Neuronal stem cell (in vitro differentiated cells): ENCODE results near the gene PTPRB.

ENCODE experiments used
- DNase-seq: peaks from one replicate; pipeline ENCODE4 v3.0.0-alpha.2; 2013; ENCODE audit warnings: low spot score
- H2AFZ ChIP-seq: one replicate; pipeline ENCODE4 v1.6.1; 2013; ENCODE audit warnings: mild to moderate bottlenecking, low read length, inconsistent platforms
- H2AK5ac ChIP-seq: 2 replicates; pipeline ENCODE4 v1.6.1; 2013; ENCODE audit warnings: low read depth, mild to moderate bottlenecking, inconsistent platforms, low read length, moderate library complexity, mixed read lengths
- H2BK120ac ChIP-seq: 2 replicates; pipeline ENCODE4 v1.6.1; 2013; ENCODE audit warnings: low read depth, mild to moderate bottlenecking, inconsistent platforms, low read length, moderate library complexity, mixed read lengths
- H2BK12ac ChIP-seq: one replicate; pipeline ENCODE4 v1.6.1; 2013; ENCODE audit warnings: low read length, inconsistent platforms
- H2BK15ac ChIP-seq: 2 replicates; pipeline ENCODE4 v1.6.1; 2013; ENCODE audit warnings: mild to moderate bottlenecking, low read length, inconsistent platforms, mixed read lengths
- H2BK5ac ChIP-seq: one replicate; pipeline ENCODE4 v1.6.1; 2013; ENCODE audit warnings: inconsistent platforms, mild to moderate bottlenecking, low read length, moderate library complexity
- H3K14ac ChIP-seq: one replicate; pipeline ENCODE4 v1.6.1; 2013; ENCODE audit warnings: low read length, inconsistent platforms
- H3K18ac ChIP-seq: 2 replicates; pipeline ENCODE4 v1.6.1; 2013; ENCODE audit warnings: low read length, inconsistent platforms
- H3K23ac ChIP-seq: 2 replicates; pipeline ENCODE4 v1.6.1; 2013; ENCODE audit warnings: low read depth, mild to moderate bottlenecking, mixed read lengths, low read length, inconsistent platforms; ENCODE audit not compliant: poor library complexity
- H3K27ac ChIP-seq: replicated peaks from 3 replicates; pipeline ENCODE4 v1.5.1; 2013; ENCODE audit warnings: low read length, inconsistent platforms
- H3K27me3 ChIP-seq, 3 experiments: 2 replicates each; pipeline ENCODE4 v1.6.1; 2013; ENCODE audit warnings: low read length in 3 of 3, mild to moderate bottlenecking in 2 of 3, inconsistent platforms in 1 of 3, low read depth in 1 of 3, mixed read lengths in 1 of 3, moderate library complexity in 1 of 3; ENCODE audit not compliant: control insufficient read depth in 3 of 3, insufficient read depth in 3 of 3
- H3K36me3 ChIP-seq, 2 donors: replicated peaks in 1 of 2; 2 replicates each; pipeline ENCODE4 v1.6.1; 2013; ENCODE audit warnings: low read length in 2 of 2; ENCODE audit not compliant: control insufficient read depth in 2 of 2, insufficient read depth in 2 of 2
- H3K4ac ChIP-seq: 2 replicates; pipeline ENCODE4 v1.6.1; 2013; ENCODE audit warnings: inconsistent platforms, mild to moderate bottlenecking, low read length, moderate library complexity
- H3K4me1 ChIP-seq, 2 donors: 1 replicate in 1 of 2; 2 replicates in 1 of 2; pipeline ENCODE4 v1.6.1; 2013; ENCODE audit warnings: low read length in 2 of 2, low read depth in 1 of 2; ENCODE audit not compliant: control insufficient read depth in 2 of 2, insufficient read depth in 1 of 2
- H3K4me2 ChIP-seq: one replicate; pipeline ENCODE4 v1.6.1; 2013; ENCODE audit warnings: mild to moderate bottlenecking, low read length, inconsistent platforms; ENCODE audit not compliant: insufficient read depth, poor library complexity, severe bottlenecking
- H3K4me3 ChIP-seq, 2 donors: 2 replicates each; pipeline ENCODE4 v1.5.1; 2013; ENCODE audit warnings: low read length in 2 of 2, mild to moderate bottlenecking in 2 of 2, inconsistent platforms in 1 of 2, moderate library complexity in 1 of 2
- H3K79me1 ChIP-seq: one replicate; pipeline ENCODE4 v1.6.1; 2013; ENCODE audit warnings: low read depth, mild to moderate bottlenecking, inconsistent platforms, low read length, moderate library complexity
- H3K9ac ChIP-seq: one replicate; pipeline ENCODE4 v1.6.1; 2013; ENCODE audit warnings: mild to moderate bottlenecking, low read depth, low read length, inconsistent platforms; ENCODE audit not compliant: poor library complexity
- H3K9me3 ChIP-seq, 2 donors: replicated peaks in 1 of 2; 2 replicates each; pipeline versions ENCODE3 to v1.6.1; 2013; ENCODE audit warnings: low read length in 2 of 2, mild to moderate bottlenecking in 2 of 2, inconsistent platforms in 1 of 2, low read depth in 1 of 2, mixed read lengths in 1 of 2, moderate library complexity in 1 of 2; ENCODE audit not compliant: control insufficient read depth in 2 of 2, insufficient read depth in 1 of 2
- H4K8ac ChIP-seq: one replicate; pipeline ENCODE4 v1.6.1; 2013; ENCODE audit warnings: low read depth, mild to moderate bottlenecking, inconsistent platforms, low read length, moderate library complexity
- H4K91ac ChIP-seq: one replicate; pipeline ENCODE4 v1.6.1; 2013; ENCODE audit warnings: low read length, low read depth, mild to moderate bottlenecking, inconsistent platforms; ENCODE audit not compliant: poor library complexity
- WGBS, 2 donors: extraction: QIAGEN DNeasy Blood & Tissue Kit; methylation state at CpG; one replicate each; pipeline ENCODE4 v1.1.7; 2013; ENCODE audit warnings: missing lambda C conversion rate in 2 of 2, mixed read lengths in 1 of 2; ENCODE audit not compliant: insufficient read length in 2 of 2, insufficient replicate concordance in 1 of 2; ENCODE audit errors: extremely low coverage in 2 of 2; 5-methylcytosine and 5-hydroxymethylcytosine counted together

Gene PTPRB

DNA sequence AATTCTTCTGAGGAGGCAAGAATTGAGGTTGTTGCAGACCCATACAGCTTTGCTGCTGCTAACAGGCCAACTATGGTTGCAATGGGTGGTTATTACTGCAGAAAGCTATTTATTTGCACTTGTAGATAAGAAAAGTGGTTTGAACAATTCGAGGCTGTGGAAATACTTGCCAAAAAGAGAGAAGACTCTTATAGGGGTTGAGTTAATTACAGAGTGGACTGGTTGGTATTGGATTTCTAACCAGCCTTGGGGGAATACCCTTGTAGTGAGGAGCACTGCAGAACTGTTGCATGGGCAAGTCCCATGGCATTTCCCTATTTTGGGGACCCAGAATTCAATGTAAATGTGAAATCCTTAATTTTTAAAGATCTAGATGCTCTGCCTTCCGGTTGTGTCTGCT is 150.6 kb downstream of the PTPRB start:
- Histone ChIP-seq H2AFZ (no peak overlapping the region), H3K14ac (no peak overlapping the region), H4K91ac (no peak overlapping the region), H2BK120ac (no peak overlapping the region), H3K36me3 (no peaks in the 10 kb centered on the region), H3K9me3 (no peaks in the 10 kb centered on the region), H2AK5ac (no peak overlapping the region), H3K4ac (no peak overlapping the region), H2BK5ac (no peak overlapping the region), H3K23ac (no peak overlapping the region), H3K4me2 (no peak overlapping the region), H3K4me3 (no peak overlapping the region), H3K9ac (no peak overlapping the region), H3K4me1 (no peaks in the 10 kb centered on the region), H2BK15ac (no peak overlapping the region), H4K8ac (no peak overlapping the region), H2BK12ac (no peak overlapping the region), H3K79me1 (no peaks in the 10 kb centered on the region), H3K27me3 (no peaks in the 10 kb centered on the region), H3K27ac (no peak overlapping the region), H3K18ac (no peak overlapping the region)
- no peak for DNase-seq
- no CpG with 5 or more reads among the region's 2 CpGs for WGBS, 2 donors

DNA sequence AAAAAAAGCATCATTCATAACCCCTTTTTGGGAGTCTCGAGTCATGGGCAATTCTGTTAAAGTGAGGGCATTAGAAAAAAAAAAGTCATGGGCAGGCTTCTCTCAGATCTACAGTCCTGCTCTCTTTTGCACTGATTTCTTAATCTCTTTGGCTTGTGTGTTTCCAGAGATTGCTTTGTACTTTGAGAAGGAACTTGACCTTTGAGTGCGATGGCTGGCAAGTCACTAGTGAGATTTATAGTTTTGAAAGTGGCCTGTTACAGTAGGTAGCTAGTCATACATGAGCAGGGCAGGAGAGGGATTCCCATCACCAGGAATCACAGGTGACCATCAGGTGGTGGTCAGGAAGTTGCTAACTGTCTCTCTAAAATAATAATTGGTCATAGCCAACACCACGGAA is 151.5 kb downstream of the PTPRB start:
- Histone ChIP-seq H3K4ac (no peak overlapping the region), H3K4me3 (no peak overlapping the region), H3K36me3 (no peaks in the 10 kb centered on the region)

DNA sequence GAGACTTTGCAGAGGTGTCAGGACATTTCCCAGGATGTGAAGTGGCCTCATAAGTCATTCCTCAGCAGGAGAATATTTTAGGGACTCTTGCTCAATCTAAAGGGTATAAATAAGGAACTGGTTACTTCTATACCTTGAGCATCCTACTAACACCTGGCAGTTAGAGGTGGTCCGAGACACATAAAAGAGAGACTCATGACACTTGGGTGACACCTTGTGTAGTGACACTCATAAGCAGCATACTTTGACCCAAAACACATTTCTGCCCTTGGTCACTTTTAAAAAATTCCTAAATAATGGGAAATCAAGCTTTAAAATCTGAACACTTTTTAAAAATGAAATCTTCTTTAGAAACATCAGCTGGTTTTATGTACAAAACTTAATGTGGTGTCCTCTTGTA is 152.8 kb downstream of the PTPRB start:
- Histone ChIP-seq H3K79me1 (no peaks in the 10 kb centered on the region), H3K27ac (no peak overlapping the region), H3K9ac (no peak overlapping the region), H4K91ac (no peak overlapping the region), H3K14ac (no peak overlapping the region), H4K8ac (no peak overlapping the region), H3K23ac (no peak overlapping the region), H2BK5ac (no peak overlapping the region), H3K4me1 (no peaks in the 10 kb centered on the region), H2AK5ac (no peak overlapping the region), H2BK12ac (no peak overlapping the region), H3K4me2 (no peak overlapping the region), H3K27me3 (no peaks in the 10 kb centered on the region), H2AFZ (no peak overlapping the region), H3K4me3 (no peak overlapping the region), H3K4ac (no peak overlapping the region), H3K18ac (no peak overlapping the region), H3K9me3 (no peaks in the 10 kb centered on the region), H2BK120ac (no peak overlapping the region), H3K36me3 (no peaks in the 10 kb centered on the region), H2BK15ac (no peak overlapping the region)
- WGBS, 2 donors, result no CpG with 5 or more reads among the region's 1 CpG
- no peak for DNase-seq

More for the DNA sequence above, 151.5 kb downstream of the PTPRB start:
- Histone ChIP-seq H3K4me1 (no peaks in the 10 kb centered on the region), H3K23ac (no peak overlapping the region), H2BK12ac (no peak overlapping the region), H4K91ac (no peak overlapping the region), H3K4me2 (no peak overlapping the region), H2AK5ac (no peak overlapping the region), H2BK5ac (no peak overlapping the region), H3K18ac (no peak overlapping the region), H3K27ac (no peak overlapping the region), H2BK120ac (no peak overlapping the region), H3K27me3 (no peaks in the 10 kb centered on the region), H4K8ac (no peak overlapping the region), H2BK15ac (no peak overlapping the region), H3K79me1 (no peaks in the 10 kb centered on the region), H3K9ac (no peak overlapping the region), H3K9me3 (no peaks in the 10 kb centered on the region), H3K14ac (no peak overlapping the region), H2AFZ (no peak overlapping the region)
- no CpG with 5 or more reads among the region's 3 CpGs for WGBS, 2 donors
- DNase-seq, result no peak

DNA sequence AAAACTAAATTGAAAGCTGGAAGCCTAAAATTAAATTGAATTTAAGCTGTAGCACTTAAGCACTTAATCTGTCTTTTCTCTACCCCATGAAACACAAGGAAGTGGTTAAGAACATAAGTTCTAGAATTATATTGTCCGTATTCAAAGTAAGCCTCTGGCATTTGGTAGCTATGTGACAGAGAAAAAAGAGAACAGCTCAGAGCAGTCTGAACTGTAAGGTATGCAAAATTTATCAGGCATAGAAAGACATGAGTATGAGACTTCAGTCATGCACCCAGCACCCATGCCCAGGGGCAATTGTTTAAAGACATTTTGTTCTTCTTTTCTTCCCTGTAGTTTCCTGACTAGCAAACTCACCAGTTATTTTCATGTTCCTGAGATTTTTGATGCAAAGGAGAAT is 154.5 kb downstream of the PTPRB start:
- no peak overlapping the region for H3K18ac ChIP-seq
- H3K4me2 ChIP-seq, result no peak overlapping the region
- H3K4me1 ChIP-seq, result no peaks in the 10 kb centered on the region
- WGBS, 2 donors, result no CpG with 5 or more reads among the region's 1 CpG
- H3K4ac ChIP-seq, result no peak overlapping the region
- H4K8ac ChIP-seq, result no peak overlapping the region
- no peaks in the 10 kb centered on the region for H3K36me3 ChIP-seq
- no peak overlapping the region for H2BK5ac ChIP-seq
- H3K9ac ChIP-seq, result no peak overlapping the region
- DNase-seq, result no peak
- no peaks in the 10 kb centered on the region for H3K9me3 ChIP-seq
- no peak overlapping the region for H2BK12ac ChIP-seq
- H2AK5ac ChIP-seq, result no peak overlapping the region
- no peak overlapping the region for H2BK15ac ChIP-seq
- no peak overlapping the region for H2BK120ac ChIP-seq
- no peak overlapping the region for H3K23ac ChIP-seq
- H4K91ac ChIP-seq, result no peak overlapping the region
- H2AFZ ChIP-seq, result no peak overlapping the region
- no peaks in the 10 kb centered on the region for H3K79me1 ChIP-seq
- no peak overlapping the region for H3K4me3 ChIP-seq
- no peak overlapping the region for H3K27ac ChIP-seq
- H3K14ac ChIP-seq, result no peak overlapping the region
- no peaks in the 10 kb centered on the region for H3K27me3 ChIP-seq
